ENCODE data around the gene COA1.

- TF ChIP-seq CTCF (IDR thresholded peaks at IDR 0.05; ENCODE audit: low read depth, low read length) (no peak), EZH2phosphoT487 (IDR thresholded peaks at IDR 0.05; ENCODE audit: low read depth) (no peak)
These were observed 116.4 kb downstream of the COA1 start for GRCh38 chr7:43612599-43613589.
